Islet precursor cell (in vitro differentiated cells): ENCODE results near the gene IL1RAP.
"Not testable (repeated sequence)": the region's sequence is repeated elsewhere in the genome, so short reads cannot be mapped to it uniquely, and the experiment has no call there.

Experiments used
- DNase-seq: peaks from one replicate; pipeline ENCODE4 v3.0.0-alpha.2; 2018

IL1RAP gene

GRCh38 chr3:190677868-190678267, 164.0 kb downstream of the IL1RAP start:
- not testable (repeated sequence) for DNase-seq

- no peak for DNase-seq
Observed at GRCh38 chr3:190680691-190681090, 166.8 kb downstream of the IL1RAP start.

- no peak for DNase-seq
Observed at GRCh38 chr3:190684776-190685175, 170.9 kb downstream of the IL1RAP start.

- no peak for DNase-seq
Observed at GRCh38 chr3:190686011-190686410, 172.1 kb downstream of the IL1RAP start.

- no peak for DNase-seq
Observed at GRCh38 chr3:190690246-190690645, 176.4 kb downstream of the IL1RAP start.

- DNase-seq = no peak
Observed at GRCh38 chr3:190692256-190692655, 178.4 kb downstream of the IL1RAP start.

- DNase-seq = no peak
Observed at GRCh38 chr3:190694335-190695001, 180.6 kb downstream of the IL1RAP start.

- no peak for DNase-seq
Observed at GRCh38 chr3:190695225-190695624, 181.3 kb downstream of the IL1RAP start.

GRCh38 chr3:190695994-190696393, 182.1 kb downstream of the IL1RAP start:
- no peak for DNase-seq

- no peak for DNase-seq
Observed at GRCh38 chr3:190696777-190697501, 183.1 kb downstream of the IL1RAP start.

- DNase-seq = no peak
Observed at GRCh38 chr3:190697502-190697830, 183.6 kb downstream of the IL1RAP start.

- no peak for DNase-seq
Observed at GRCh38 chr3:190697901-190698300, 184.0 kb downstream of the IL1RAP start.

- no peak for DNase-seq
Observed at GRCh38 chr3:190699776-190700175, 185.9 kb downstream of the IL1RAP start.

- peak; percentile 71 for DNase-seq
Observed at GRCh38 chr3:190701096-190701532, 187.2 kb downstream of the IL1RAP start.

- DNase-seq = no peak
Observed at GRCh38 chr3:190706582-190706981, 192.7 kb downstream of the IL1RAP start.
